Measurements from ENCODE around the gene ZMYND8.
"Not testable (repeated sequence)": the region's sequence is repeated elsewhere in the genome, so short reads cannot be mapped to it uniquely, and the experiment has no call there.

ZMYND8 gene

GRCh38 chr20:47202733-47203667 lies 153.5 kb downstream of the ZMYND8 start:
- no peak for DNase-seq

GRCh38 chr20:47201074-47201730 lies 155.3 kb downstream of the ZMYND8 start:
- DNase-seq = no peak

- no peak for DNase-seq
These were observed 157.4 kb downstream of the ZMYND8 start for GRCh38 chr20:47198996-47199552.

GRCh38 chr20:47198254-47198671 lies 158.2 kb downstream of the ZMYND8 start:
- no peak for DNase-seq

GRCh38 chr20:47196091-47197081 lies 160.1 kb downstream of the ZMYND8 start:
- peak in 11 of 14 donors; percentile 1 to 43 (median 30) for DNase-seq

GRCh38 chr20:47195573-47195972 lies 160.9 kb downstream of the ZMYND8 start:
- no peak for DNase-seq

GRCh38 chr20:47191956-47192355 lies 164.5 kb downstream of the ZMYND8 start:
- DNase-seq = no peak

GRCh38 chr20:47191074-47191673 lies 165.3 kb downstream of the ZMYND8 start:
- DNase-seq = no peak

GRCh38 chr20:47189060-47189459 lies 167.4 kb downstream of the ZMYND8 start:
- DNase-seq = no peak

GRCh38 chr20:47188540-47188939 lies 168.0 kb downstream of the ZMYND8 start:
- DNase-seq = no peak

- no peak for DNase-seq
These were observed 168.9 kb downstream of the ZMYND8 start for GRCh38 chr20:47187450-47188195.

GRCh38 chr20:47183367-47183766 lies 173.1 kb downstream of the ZMYND8 start:
- DNase-seq = no peak

- DNase-seq = no peak
These were observed 175.2 kb downstream of the ZMYND8 start for GRCh38 chr20:47181056-47181862.

- DNase-seq = no peak
These were observed 177.2 kb downstream of the ZMYND8 start for GRCh38 chr20:47179267-47179666.

- no peak for DNase-seq
These were observed 177.6 kb downstream of the ZMYND8 start for GRCh38 chr20:47178851-47179250.

GRCh38 chr20:47178277-47178676 lies 178.2 kb downstream of the ZMYND8 start:
- no peak for DNase-seq

GRCh38 chr20:47176217-47176616 lies 180.3 kb downstream of the ZMYND8 start:
- DNase-seq = not testable (repeated sequence)

- no peak for DNase-seq
These were observed 181.0 kb downstream of the ZMYND8 start for GRCh38 chr20:47175493-47175892.

- DNase-seq = no peak
These were observed 181.8 kb downstream of the ZMYND8 start for GRCh38 chr20:47174456-47175243.
